GM21423 (cell line): ENCODE measurements around the gene KSR1.
"Not testable (repeated sequence)": the region's sequence is repeated elsewhere in the genome, so short reads cannot be mapped to it uniquely, and the experiment has no call there.

Experiments
- ATAC-seq: cut with Tn5 transposase; IDR thresholded peaks from one replicate; pipeline ENCODE4 v1.9.1; 2021; ENCODE audit warnings: mild to moderate bottlenecking, moderate library complexity; ENCODE audit not compliant: unreplicated experiment

Gene KSR1

GRCh38 chr17:27425991-27426390 is 30.3 kb upstream of the KSR1 start:
- no peak for ATAC-seq

DNA sequence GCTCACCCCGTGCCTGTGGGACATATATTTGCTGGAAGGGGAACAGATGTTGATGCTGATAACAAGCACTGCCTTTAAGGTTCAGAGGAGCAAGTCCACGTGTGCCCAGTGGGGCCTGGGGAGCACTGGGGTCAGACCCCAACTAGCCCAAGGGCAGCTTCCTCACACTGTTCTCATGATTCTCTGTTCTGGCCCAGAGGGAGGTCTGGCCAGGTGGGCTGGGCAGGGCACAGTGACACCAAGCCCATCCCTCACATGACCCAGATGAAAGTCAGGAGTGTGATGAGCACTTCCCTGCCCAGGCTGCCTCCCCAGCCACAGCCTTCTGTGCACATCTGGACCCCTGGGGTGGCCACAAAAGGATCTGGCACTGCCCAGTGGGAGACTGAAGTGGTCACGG is 29.8 kb upstream of the KSR1 start:
- ATAC-seq = not testable (repeated sequence)

DNA sequence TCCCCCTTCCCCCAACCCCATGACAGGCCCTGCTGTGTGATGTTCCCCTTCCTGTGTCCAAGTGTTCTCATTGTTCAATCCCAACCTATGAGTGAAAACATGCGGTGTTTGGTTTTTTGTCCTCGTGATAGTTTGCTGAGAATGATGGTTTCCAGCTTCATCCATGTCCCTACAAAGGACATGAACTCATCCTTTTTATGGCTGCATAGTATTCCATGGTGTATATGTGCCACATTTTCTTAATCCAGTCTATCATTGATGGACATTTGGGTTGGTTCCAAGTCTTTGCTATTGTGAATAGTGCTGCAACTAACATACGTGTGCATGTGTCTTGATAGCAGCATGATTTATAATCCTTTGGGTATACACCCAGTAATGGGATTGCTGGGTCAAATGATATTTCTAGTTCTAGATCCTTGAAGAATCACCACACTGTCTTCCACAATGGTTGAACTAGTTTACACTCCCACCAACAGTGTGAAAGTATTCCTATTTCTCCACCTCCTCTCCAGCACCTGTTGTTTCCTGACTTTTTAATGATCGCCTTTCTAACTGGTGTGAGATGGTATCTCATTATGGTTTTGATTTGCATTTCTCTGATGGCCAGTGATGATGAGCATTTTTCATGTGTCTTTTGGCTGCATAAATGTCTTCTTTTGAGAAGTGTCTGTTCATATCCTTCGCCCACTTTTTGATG is 28.9 kb upstream of the KSR1 start:
- not testable (repeated sequence) for ATAC-seq

DNA sequence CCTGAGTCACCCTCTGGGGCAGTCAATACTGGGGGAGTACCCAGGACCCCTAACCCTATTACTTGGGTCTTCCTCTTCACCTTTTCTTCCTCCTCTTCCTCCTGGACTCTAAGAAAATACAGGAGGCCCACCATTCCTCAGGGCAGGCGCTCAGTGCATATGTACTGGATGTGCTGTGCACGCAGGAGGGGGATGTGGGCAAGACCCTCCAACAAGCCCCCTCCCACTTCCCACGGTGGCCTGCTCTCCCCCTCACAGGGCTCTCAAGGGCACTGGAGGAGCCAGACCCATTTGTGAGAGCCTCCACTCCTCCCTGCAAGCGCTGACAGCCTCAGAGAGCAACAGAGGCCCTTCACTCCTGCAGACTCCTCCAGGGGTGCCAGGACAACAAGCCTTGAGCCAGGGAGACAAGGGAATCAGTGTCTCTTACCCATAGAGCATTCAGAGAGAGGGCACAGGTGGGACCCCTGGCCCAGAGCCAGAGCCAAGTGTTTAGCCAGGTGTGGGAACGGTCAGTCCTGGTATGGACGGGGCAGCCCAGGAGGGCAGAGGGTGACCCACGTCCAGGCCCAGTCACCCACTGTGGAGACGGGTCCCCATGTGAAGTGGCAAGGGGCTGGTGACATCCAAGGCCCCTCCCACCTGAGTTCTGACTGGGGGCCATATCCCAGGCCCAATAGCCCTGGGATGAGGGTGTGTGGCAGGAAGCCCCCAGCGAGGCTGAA is 27.3 kb upstream of the KSR1 start:
- no peak for ATAC-seq

DNA sequence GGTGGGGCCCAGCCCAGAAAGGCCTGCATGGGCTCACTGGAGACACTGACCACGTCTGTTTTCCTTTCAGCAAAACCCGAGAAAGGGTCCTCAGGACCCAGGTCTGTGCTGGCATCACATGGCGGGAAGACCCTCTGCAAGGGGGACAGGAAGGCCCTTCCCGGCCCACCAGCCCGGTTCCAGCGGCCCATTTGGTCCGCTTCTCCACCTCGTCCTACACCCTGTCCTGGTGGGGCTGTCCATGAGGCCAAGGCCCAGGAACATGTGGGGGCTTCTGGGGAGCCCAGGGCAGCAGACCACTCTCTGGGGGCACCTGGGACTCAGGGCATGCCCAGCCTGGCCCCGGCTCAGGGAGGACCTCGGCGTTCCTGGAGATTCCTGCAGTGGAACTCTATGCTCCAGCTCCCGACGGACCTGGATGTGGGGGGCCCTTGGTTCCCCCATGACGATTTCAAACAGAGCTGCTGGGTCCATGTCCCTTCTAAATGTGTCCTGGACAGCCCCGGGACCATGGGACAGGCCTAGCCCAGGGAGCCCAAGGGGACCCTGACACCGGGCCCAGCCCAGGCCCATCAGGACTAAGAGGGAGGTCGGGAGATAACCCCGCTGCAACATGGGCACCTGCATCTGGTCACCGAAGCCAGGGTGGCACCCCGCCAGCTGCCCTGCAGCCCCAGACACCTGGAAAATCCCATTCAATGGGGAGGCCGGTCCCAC is 26.4 kb upstream of the KSR1 start:
- ATAC-seq = no peak

DNA sequence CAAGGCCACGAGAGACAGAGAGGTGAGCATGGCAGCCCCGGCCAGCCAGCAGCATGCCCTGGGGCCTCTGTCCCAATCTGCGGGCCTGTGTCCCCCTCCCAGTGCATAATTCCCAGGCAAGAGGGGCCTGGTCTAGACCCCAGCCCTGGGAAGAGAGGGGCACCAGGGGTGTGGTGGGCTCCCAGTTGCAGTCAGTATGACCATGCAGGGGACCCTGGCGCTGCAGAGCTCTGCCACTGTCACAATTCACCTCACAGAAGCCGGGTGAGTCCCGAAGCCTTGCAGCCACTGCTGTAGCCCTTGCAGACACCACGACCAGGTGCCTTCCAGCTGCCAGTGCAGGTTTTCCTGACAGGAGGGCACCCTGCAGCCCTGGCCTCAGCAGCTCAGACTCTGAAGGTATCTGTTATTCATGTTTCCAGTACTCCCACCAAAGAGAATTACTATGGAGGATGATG is 25.8 kb upstream of the KSR1 start:
- ATAC-seq = no peak

- no peak for ATAC-seq
Observed at GRCh38 chr17:27430882-27431491, 25.3 kb upstream of the KSR1 start.

DNA sequence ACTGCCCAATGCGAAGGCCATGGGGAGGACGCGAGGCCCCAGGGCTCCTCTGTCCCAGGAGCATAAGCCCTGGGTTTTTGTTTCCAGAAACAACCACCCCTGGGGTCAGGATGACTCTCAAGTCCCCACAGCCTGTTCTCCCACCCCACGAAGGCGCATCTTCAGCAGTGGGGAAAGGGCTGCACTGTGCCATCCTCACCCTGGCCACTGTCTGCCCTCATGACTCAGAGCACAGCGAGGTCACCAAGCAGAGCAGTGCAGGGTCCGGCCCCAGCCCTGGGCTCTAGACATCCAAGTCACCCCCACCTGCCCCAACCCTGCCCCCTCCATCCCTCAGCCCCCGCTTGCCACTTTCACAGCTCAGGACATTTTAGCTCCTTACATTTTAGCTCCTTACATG is 22.7 kb upstream of the KSR1 start:
- ATAC-seq = no peak

DNA sequence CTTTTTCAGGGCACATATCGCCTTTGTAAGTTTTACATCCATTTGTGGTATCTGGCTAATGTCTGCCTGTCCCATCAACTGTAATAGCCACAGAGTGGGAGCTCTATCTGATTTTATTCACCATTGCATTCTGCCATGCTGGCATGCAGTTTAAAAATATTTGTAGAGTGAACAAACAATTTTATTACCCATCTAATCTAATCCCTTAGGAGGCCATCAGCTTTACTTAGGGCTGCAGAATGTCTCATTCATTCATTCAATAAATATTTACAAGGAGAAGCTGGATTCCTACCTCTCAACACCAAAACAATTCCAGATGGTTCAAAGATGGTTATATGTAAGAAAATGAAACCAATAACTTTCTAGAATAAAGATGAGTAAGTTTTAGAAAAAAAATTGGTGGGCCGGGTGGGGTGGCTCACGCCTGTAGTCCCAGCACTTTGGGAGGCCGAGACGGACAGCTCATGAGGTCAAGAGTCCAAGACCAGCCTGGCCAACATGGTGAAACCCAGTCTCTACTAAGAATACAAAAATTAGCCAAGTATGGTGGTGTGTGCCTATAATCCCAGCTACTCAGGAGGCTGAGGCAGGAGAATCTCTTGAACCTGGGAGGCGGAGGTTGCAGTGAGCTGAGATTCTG is 20.7 kb upstream of the KSR1 start:
- not testable (repeated sequence) for ATAC-seq

DNA sequence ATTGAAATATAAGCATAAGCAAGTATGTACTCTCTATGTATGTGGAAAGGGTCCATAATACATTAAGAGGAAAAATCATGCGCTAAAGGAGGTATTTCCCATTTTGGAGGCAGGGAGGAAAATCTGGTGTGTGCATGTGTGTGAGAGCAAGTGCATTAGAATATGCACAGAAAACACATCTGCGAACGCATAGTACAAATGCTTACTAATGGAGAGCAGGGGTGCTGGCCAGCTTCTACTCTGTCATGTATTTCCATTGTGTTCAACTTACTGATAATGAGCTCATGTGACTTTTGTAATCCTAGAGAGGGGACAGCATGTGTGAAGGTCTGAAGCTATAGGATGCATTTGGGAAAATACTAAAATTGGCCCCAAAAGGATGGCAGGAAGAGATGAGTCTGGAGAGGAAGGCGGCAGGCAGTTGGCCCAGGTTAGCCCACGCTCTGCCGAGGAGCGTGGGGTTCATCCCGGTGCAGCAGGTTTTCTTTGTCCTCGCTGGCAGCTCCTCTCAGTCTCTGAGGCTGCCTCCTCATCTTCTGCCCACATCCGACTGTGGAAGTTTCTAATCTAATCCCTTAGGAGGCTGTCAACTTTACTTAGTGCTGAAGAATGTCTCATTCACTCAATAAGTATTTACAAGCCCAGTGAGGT is 17.8 kb upstream of the KSR1 start:
- ATAC-seq = no peak

DNA sequence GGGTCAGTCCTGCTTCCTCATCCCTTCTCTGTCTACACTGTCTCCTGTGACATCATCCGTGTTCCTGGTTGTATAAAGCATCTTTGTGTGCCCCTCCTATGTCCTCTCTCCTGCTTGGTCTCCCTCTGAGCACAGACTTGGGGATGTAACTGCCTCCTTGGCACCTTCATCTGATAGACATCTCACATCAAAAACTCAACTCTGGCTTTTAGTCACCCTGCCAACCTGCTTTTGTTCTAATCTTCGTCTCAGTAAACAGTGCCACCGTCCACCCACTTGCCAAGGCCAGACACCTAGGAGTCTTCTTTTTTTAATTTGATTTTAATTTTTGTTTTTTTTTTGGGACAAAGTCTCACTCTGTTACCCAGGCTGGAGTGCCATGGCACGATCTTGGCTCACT is 16.9 kb upstream of the KSR1 start:
- no peak for ATAC-seq

DNA sequence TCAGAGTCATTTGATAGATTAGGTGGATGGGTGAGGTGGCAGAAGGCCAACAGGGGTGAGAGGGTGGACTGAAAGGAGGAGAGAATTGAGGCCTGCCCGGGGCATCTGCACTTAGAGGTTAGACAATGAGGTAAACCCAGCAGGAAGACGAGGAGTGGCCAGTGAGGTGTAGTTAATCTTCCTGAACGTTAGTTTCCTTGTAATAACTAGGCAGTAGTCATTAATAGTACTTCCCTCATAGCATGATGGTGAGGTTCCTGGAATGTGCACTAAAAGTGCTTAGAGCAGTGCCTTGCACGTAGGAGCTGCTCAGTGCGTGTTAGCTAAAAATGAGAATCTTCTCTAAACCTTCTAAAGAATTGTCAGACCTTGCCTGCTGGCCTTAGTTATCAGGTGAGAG is 13.5 kb upstream of the KSR1 start:
- ATAC-seq = no peak

- ATAC-seq = no peak
Observed at GRCh38 chr17:27443491-27443890, 12.8 kb upstream of the KSR1 start.

GRCh38 chr17:27445971-27446370 is 10.3 kb upstream of the KSR1 start:
- no peak for ATAC-seq

GRCh38 chr17:27446569-27447301 is 9.5 kb upstream of the KSR1 start:
- ATAC-seq = no peak

- not testable (repeated sequence) for ATAC-seq
Observed at GRCh38 chr17:27448534-27448933, 7.7 kb upstream of the KSR1 start.

- no peak for ATAC-seq
Observed at GRCh38 chr17:27449541-27449940, 6.7 kb upstream of the KSR1 start.

DNA sequence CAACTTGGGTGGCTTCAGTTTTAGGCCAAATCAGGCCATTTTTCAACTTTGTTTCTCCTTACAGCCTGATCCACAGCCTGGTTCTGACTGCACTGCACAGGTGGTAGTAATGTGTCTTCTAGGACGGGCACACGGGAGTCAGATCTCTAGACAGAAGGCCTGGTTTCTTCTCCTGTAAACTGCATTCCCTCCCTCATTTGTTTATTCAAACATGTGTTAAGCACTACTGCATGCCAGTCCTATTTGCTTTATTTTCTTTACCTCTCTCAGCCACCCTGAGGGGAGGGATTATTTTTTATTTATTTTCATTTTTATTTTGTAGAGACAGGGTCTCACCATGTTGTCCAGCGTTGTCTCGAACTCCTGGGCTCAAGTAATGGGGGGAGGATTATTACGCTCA is 6.3 kb upstream of the KSR1 start:
- ATAC-seq = no peak

- ATAC-seq = no peak
Observed at GRCh38 chr17:27450416-27450815, 5.8 kb upstream of the KSR1 start.

DNA sequence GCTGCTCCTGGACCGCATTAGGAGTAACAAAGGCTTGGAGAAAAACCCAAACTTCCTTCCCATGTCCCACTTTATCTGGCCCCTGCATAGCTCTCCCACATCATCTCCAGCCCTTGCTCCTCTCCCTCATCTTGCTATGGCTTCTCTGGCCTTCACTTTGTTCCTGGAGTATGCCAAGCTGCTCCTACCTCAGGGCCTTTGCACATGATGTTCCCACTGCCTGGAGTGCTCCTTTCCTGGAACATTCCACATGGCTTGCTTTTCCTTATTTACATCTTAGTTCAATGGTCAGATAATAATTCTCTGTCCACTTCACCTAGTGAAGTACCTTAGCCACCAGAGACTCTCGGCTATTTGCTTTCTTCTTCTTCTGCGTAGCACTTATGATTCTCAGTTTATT is 4.3 kb upstream of the KSR1 start:
- ATAC-seq = no peak
